Spleen (tissue), 7 donors: ENCODE results near the gene TMCC1.

Source experiments
- CTCF ChIP-seq, 11 experiments: fragments of 200-600 bp in 7 of 11; fragments of 450-650 bp in 4 of 11; sonication (generic) in 4 of 11; IDR thresholded peaks in 8 of 11; conservative IDR thresholded peaks in 3 of 11; 1 replicate in 7 of 11; 2 replicates in 4 of 11; pipeline versions ENCODE4 v1.4.0 to v1.8.0; 2016 to 2021; ENCODE audit warnings: antibody characterized with exemption in 11 of 11, inconsistent platforms in 4 of 11, mild to moderate bottlenecking in 1 of 11
- POLR2A ChIP-seq, 3 donors: fragments of 450-650 bp; IDR thresholded peaks; one replicate each; pipeline ENCODE4 v1.5.1; 2017; ENCODE audit warnings: antibody characterized with exemption in 3 of 3, mild to moderate bottlenecking in 1 of 3
- donor health status: DM: no; HTN: no; CAD: no; lungs with moderate emphysema.
- donor health status: DM: no; HTN: no; CAD: no.
- donor health status: DM: no; HTN: no; CAD: no.

GRCh38 chr3:129829640-129830039 lies 63.9 kb downstream of the TMCC1 start:
- TF ChIP-seq CTCF (IDR thresholded peaks at IDR 0.05 in 8 of 11, conservative IDR thresholded peaks at IDR 0.05 in 3 of 11) (peak in 10 of 11 experiments; percentile 20 to 67 (median 56)), POLR2A (IDR thresholded peaks at IDR 0.05) (no peak)
